Endodermal cell (in vitro differentiated cells): Measurements from ENCODE around the gene FADS2. TPM values are rescaled to one million over a fixed set of nuclear protein-coding genes. Genes with fewer than 3 reads are reported as not detected.
A peak's percentile ranks its signal among the peaks of the same experiment; 100 is the strongest.
"Not testable (repeated sequence)": the region's sequence is repeated elsewhere in the genome, so short reads cannot be mapped to it uniquely, and the experiment has no call there.

Experiments used
- DNase-seq: peaks from one replicate; pipeline ENCODE4 v3.0.0-alpha.2; 2017
- H3K27ac ChIP-seq: 2 replicates; pipeline ENCODE4 v1.5.1; 2013; ENCODE audit warnings: mild to moderate bottlenecking, low read depth, low read length, moderate library complexity
- H3K27me3 ChIP-seq: 2 replicates; pipeline ENCODE4 v1.6.1; 2013; ENCODE audit warnings: mild to moderate bottlenecking, low read length, moderate library complexity; ENCODE audit not compliant: insufficient read depth, control insufficient read depth, poor library complexity, severe bottlenecking
- H3K36me3 ChIP-seq: 2 replicates; pipeline ENCODE4 v1.7.0; 2013; ENCODE audit warnings: mild to moderate bottlenecking, low read length, moderate library complexity; ENCODE audit not compliant: control insufficient read depth, insufficient read depth
- H3K4me1 ChIP-seq: one replicate; pipeline ENCODE4 v1.7.0; 2013; ENCODE audit warnings: low read length; ENCODE audit not compliant: control insufficient read depth, insufficient read depth
- H3K4me3 ChIP-seq: 2 replicates; pipeline ENCODE4 v1.5.1; 2013; ENCODE audit warnings: mild to moderate bottlenecking, low read length, moderate library complexity
- H3K9ac ChIP-seq: 2 replicates; pipeline ENCODE4 v1.6.1; 2013; ENCODE audit warnings: mild to moderate bottlenecking, low read length, moderate library complexity; ENCODE audit not compliant: poor library complexity, severe bottlenecking; ENCODE audit errors: extremely low read depth
- H3K9me3 ChIP-seq: 2 replicates; pipeline ENCODE4 v1.6.1; 2013; ENCODE audit warnings: mild to moderate bottlenecking, low read length, moderate library complexity; ENCODE audit not compliant: control insufficient read depth
- H3K27ac Mint-ChIP-seq: 2 replicates; pipeline ENCODE4 v1.8.0; 2020; ENCODE audit warnings: mixed read lengths
- H3K27me3 Mint-ChIP-seq: 2 replicates; pipeline ENCODE4 v1.8.0; 2021; ENCODE audit warnings: mild to moderate bottlenecking, mixed read lengths; ENCODE audit not compliant: insufficient read depth
- H3K36me3 Mint-ChIP-seq: 2 replicates; pipeline ENCODE4 v1.8.0; 2020; ENCODE audit warnings: low read depth, mixed read lengths
- H3K4me1 Mint-ChIP-seq: 2 replicates; pipeline ENCODE4 v1.8.0; 2020; ENCODE audit warnings: mixed read lengths
- H3K4me3 Mint-ChIP-seq: 2 replicates; pipeline ENCODE4 v1.8.0; 2020; ENCODE audit warnings: mild to moderate bottlenecking, moderate library complexity, mixed read lengths
- H3K9me3 Mint-ChIP-seq: 2 replicates; pipeline ENCODE4 v1.8.0; 2020; ENCODE audit warnings: mild to moderate bottlenecking, mixed read lengths
- CTCF ChIP-seq: fragments of 200-600 bp; sonication (generic); conservative IDR thresholded peaks from 2 replicates; pipeline ENCODE4 v1.5.0; 2021; ENCODE audit warnings: antibody characterized with exemption, mild to moderate bottlenecking
- WGBS, 2 experiments: methylation state at CpG; one replicate each; pipeline versions ENCODE4 v1.1.5 to v1.1.7; 2013; ENCODE audit warnings: missing lambda C conversion rate in 2 of 2, mixed read lengths in 1 of 2; ENCODE audit not compliant: insufficient coverage in 1 of 2, insufficient read length in 1 of 2; 5-methylcytosine and 5-hydroxymethylcytosine counted together
- total RNA-seq, 2 donors: library from RNA; stranded (reverse); fragmentation: NEBNext Ultra II Directional in 1 of 2; extraction: Animal tissue kit (Norgen Biotek cat#: 25700) in 1 of 2; gene quantifications; 2 replicates in 1 of 2; 3 replicates in 1 of 2; pipeline ENCODE4 v1.2.1, GENCODE V29; 2021

FADS2 gene
- total RNA-seq, 2 donors from 2014 or later = 344 to 381 TPM

GRCh38 chr11:61881397-61881796, 53.3 kb downstream of the FADS2 start:
- Mint-ChIP-seq H3K4me3 (peak overlapping the region; percentile 17), H3K36me3 (peaks cover 3% of the 10 kb centered on the region), H3K27me3 (no peaks in the 10 kb centered on the region), H3K4me1 (peaks cover 11% of the 10 kb centered on the region), H3K9me3 (peaks cover 2% of the 10 kb centered on the region), H3K27ac (no peak overlapping the region)
- Histone ChIP-seq H3K9ac (no peak overlapping the region), H3K27me3 (no peaks in the 10 kb centered on the region), H3K36me3 (no peaks in the 10 kb centered on the region), H3K4me1 (peaks cover 4% of the 10 kb centered on the region), H3K27ac (no peak overlapping the region), H3K4me3 (no peak overlapping the region), H3K9me3 (no peaks in the 10 kb centered on the region)
- DNase-seq = peak; percentile 69
- WGBS, 2 experiments = 50 to 56% methylated on average over 2 to 3 of the region's 3 CpGs
- no peak for TF ChIP-seq CTCF

GRCh38 chr11:61882267-61882666, 54.2 kb downstream of the FADS2 start:
- peaks cover 11% of the 10 kb centered on the region for H3K4me1 Mint-ChIP-seq
- not testable (repeated sequence) for H3K27ac Mint-ChIP-seq, DNase-seq, H3K9ac ChIP-seq, H3K36me3 ChIP-seq, H3K9me3 Mint-ChIP-seq, H3K27ac ChIP-seq, H3K9me3 ChIP-seq, H3K4me3 Mint-ChIP-seq, H3K4me1 ChIP-seq, H3K4me3 ChIP-seq, H3K27me3 ChIP-seq, H3K36me3 Mint-ChIP-seq, H3K27me3 Mint-ChIP-seq
- 93% methylated on average over 3 of the region's 3 CpGs for WGBS, 2 experiments

- Histone ChIP-seq H3K4me3 (no peak overlapping the region), H3K36me3 (no peaks in the 10 kb centered on the region), H3K4me1 (peaks cover 4% of the 10 kb centered on the region), H3K9ac (no peak overlapping the region), H3K27me3 (no peaks in the 10 kb centered on the region), H3K27ac (no peak overlapping the region), H3K9me3 (no peaks in the 10 kb centered on the region)
- no peak for DNase-seq
- WGBS, 2 experiments = 84 to 87% methylated on average over 4 to 6 of the region's 6 CpGs
- H3K9me3 Mint-ChIP-seq = peaks cover 6% of the 10 kb centered on the region
- H3K4me1 Mint-ChIP-seq = peaks cover 11% of the 10 kb centered on the region
- no peak overlapping the region for H3K4me3 Mint-ChIP-seq
- TF ChIP-seq CTCF = no peak
- no peaks in the 10 kb centered on the region for H3K27me3 Mint-ChIP-seq
- no peak overlapping the region for H3K27ac Mint-ChIP-seq
- peaks cover 7% of the 10 kb centered on the region for H3K36me3 Mint-ChIP-seq
Measured at GRCh38 chr11:61882879-61883278, 54.8 kb downstream of the FADS2 start.

GRCh38 chr11:61883327-61883726, 55.2 kb downstream of the FADS2 start:
- no peak for TF ChIP-seq CTCF
- no peak overlapping the region for H3K4me3 Mint-ChIP-seq
- H3K27me3 ChIP-seq = no peaks in the 10 kb centered on the region
- peaks cover 7% of the 10 kb centered on the region for H3K36me3 Mint-ChIP-seq
- H3K4me1 Mint-ChIP-seq = peaks cover 11% of the 10 kb centered on the region
- no peak overlapping the region for H3K27ac ChIP-seq
- H3K9ac ChIP-seq = no peak overlapping the region
- H3K27ac Mint-ChIP-seq = no peak overlapping the region
- H3K9me3 ChIP-seq = no peaks in the 10 kb centered on the region
- peaks cover 6% of the 10 kb centered on the region for H3K9me3 Mint-ChIP-seq
- H3K27me3 Mint-ChIP-seq = no peaks in the 10 kb centered on the region
- H3K36me3 ChIP-seq = no peaks in the 10 kb centered on the region
- H3K4me1 ChIP-seq = peaks cover 4% of the 10 kb centered on the region
- DNase-seq = no peak
- H3K4me3 ChIP-seq = no peak overlapping the region
- WGBS, 2 experiments = 94% methylated on average over 7 to 10 of the region's 10 CpGs
